Adipocyte (in vitro differentiated cells): ENCODE data around the gene ANGPTL2.
A peak's percentile ranks its signal among the peaks of the same experiment; 100 is the strongest.

Experiments used
- DNase-seq: peaks from one replicate; pipeline ENCODE4 v3.0.0-alpha.2; 2015; ENCODE audit warnings: low read depth
- H3K27me3 ChIP-seq: replicated peaks from 2 replicates; pipeline ENCODE4 v1.7.0; 2013; ENCODE audit warnings: mild to moderate bottlenecking, low read length, moderate library complexity; ENCODE audit not compliant: control insufficient read depth, insufficient read depth
- H3K36me3 ChIP-seq: 2 replicates; pipeline ENCODE4 v1.7.0; 2013; ENCODE audit warnings: low read length, mild to moderate bottlenecking, moderate library complexity; ENCODE audit not compliant: control insufficient read depth, insufficient read depth, severe bottlenecking
- H3K4me1 ChIP-seq: 2 replicates; pipeline ENCODE4 v1.7.0; 2013; ENCODE audit warnings: mild to moderate bottlenecking, low read length, moderate library complexity; ENCODE audit not compliant: control insufficient read depth, insufficient read depth
- H3K4me3 ChIP-seq: 2 replicates; pipeline ENCODE4 v1.7.0; 2013; ENCODE audit warnings: mild to moderate bottlenecking, low read length, moderate library complexity
- H3K9ac ChIP-seq: 2 replicates; pipeline ENCODE4 v1.7.0; 2013; ENCODE audit warnings: mild to moderate bottlenecking, low read length, moderate library complexity
- H3K9me3 ChIP-seq: 2 replicates; pipeline ENCODE4 v1.7.0; 2013; ENCODE audit warnings: mild to moderate bottlenecking, low read length, moderate library complexity; ENCODE audit not compliant: control insufficient read depth

ANGPTL2 gene

GRCh38 chr9:127132921-127133647 lies 10.6 kb upstream of the ANGPTL2 start:
- H3K4me3 ChIP-seq = no peak overlapping the region
- peak; percentile 29 for DNase-seq
- H3K4me1 ChIP-seq = peaks cover 69% of the 10 kb centered on the region
- H3K9ac ChIP-seq = peak overlapping the region; percentile 78
- H3K9me3 ChIP-seq = no peaks in the 10 kb centered on the region
- no peaks in the 10 kb centered on the region for H3K27me3 ChIP-seq
- H3K36me3 ChIP-seq = no peaks in the 10 kb centered on the region

GRCh38 chr9:127132375-127132774 lies 9.9 kb upstream of the ANGPTL2 start:
- Histone ChIP-seq H3K27me3 (no peaks in the 10 kb centered on the region), H3K4me3 (no peak overlapping the region), H3K4me1 (peaks cover 69% of the 10 kb centered on the region), H3K36me3 (no peaks in the 10 kb centered on the region), H3K9ac (no peak overlapping the region), H3K9me3 (no peaks in the 10 kb centered on the region)
- no peak for DNase-seq

GRCh38 chr9:127131871-127132270 lies 9.4 kb upstream of the ANGPTL2 start:
- no peak overlapping the region for H3K9ac ChIP-seq
- no peaks in the 10 kb centered on the region for H3K9me3 ChIP-seq
- peaks cover 69% of the 10 kb centered on the region for H3K4me1 ChIP-seq
- H3K27me3 ChIP-seq = no peaks in the 10 kb centered on the region
- H3K4me3 ChIP-seq = no peak overlapping the region
- peak; percentile 50 for DNase-seq
- no peaks in the 10 kb centered on the region for H3K36me3 ChIP-seq

DNA sequence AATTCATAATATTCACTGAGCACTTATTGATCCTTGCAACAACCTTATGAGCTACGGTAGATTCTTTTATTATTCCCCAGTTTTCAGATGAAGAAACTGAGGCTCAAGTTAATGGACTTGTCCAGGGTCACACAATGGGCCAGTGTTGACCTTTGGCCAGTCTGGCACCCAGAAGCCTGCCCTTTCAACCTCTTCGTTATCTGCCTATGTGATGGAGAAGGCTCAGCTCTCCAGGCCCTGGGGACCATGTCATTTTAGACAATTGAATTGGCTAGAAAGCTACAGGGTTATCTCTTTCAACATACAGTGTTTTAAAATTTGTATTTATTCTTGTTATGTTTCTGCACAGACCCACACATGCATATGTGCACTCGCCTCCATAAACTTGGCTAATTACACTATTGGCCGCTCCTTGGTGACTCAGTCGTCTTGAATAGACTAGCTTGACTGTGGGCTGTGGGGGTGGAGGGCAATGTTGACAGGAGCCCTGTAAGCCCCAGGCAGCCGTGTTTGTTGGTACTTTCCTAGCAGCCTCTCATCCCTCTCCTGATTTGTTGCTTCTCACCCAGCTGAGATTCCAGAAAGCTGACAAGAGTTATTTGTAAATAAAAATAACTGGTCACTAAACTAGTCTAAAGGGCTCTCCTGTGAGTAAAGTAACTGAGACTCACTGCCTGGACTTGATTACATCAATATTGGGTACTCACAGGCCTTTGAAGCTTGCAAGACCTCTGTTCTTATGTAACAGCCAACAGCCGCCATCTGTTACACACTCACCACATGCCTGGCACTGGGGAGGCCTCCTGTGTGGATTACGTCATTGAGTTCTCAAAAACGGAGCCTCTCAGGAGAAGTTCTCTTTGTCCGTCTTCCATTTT lies 8.5 kb upstream of the ANGPTL2 start:
- H3K9ac ChIP-seq = peak overlapping the region; percentile 4
- no peaks in the 10 kb centered on the region for H3K9me3 ChIP-seq
- H3K4me3 ChIP-seq = peak overlapping the region; percentile 11
- H3K4me1 ChIP-seq = peaks cover 69% of the 10 kb centered on the region
- no peaks in the 10 kb centered on the region for H3K36me3 ChIP-seq
- no peaks in the 10 kb centered on the region for H3K27me3 ChIP-seq
- peak; percentile 73 for DNase-seq

- no peaks in the 10 kb centered on the region for H3K27me3 ChIP-seq
- no peaks in the 10 kb centered on the region for H3K36me3 ChIP-seq
- DNase-seq = no peak
- no peaks in the 10 kb centered on the region for H3K9me3 ChIP-seq
- H3K4me1 ChIP-seq = peaks cover 69% of the 10 kb centered on the region
- no peak overlapping the region for H3K4me3 ChIP-seq
- H3K9ac ChIP-seq = no peak overlapping the region
These were observed 7.8 kb upstream of the ANGPTL2 start for GRCh38 chr9:127130235-127130634.

- peak overlapping the region; percentile 40 for H3K9ac ChIP-seq
- H3K9me3 ChIP-seq = no peaks in the 10 kb centered on the region
- H3K36me3 ChIP-seq = no peaks in the 10 kb centered on the region
- no peaks in the 10 kb centered on the region for H3K27me3 ChIP-seq
- DNase-seq = no peak
- peaks cover 64% of the 10 kb centered on the region for H3K4me1 ChIP-seq
- H3K4me3 ChIP-seq = peak overlapping the region; percentile 18
These were observed 7.3 kb upstream of the ANGPTL2 start for GRCh38 chr9:127129718-127130085.

- Histone ChIP-seq H3K4me3 (peak overlapping the region; percentile 51), H3K4me1 (peaks cover 59% of the 10 kb centered on the region), H3K9ac (peak overlapping the region; percentile 40), H3K27me3 (no peaks in the 10 kb centered on the region), H3K36me3 (no peaks in the 10 kb centered on the region), H3K9me3 (no peaks in the 10 kb centered on the region)
- peak; percentile 68 for DNase-seq
These were observed 6.8 kb upstream of the ANGPTL2 start for GRCh38 chr9:127129073-127129717.

DNA sequence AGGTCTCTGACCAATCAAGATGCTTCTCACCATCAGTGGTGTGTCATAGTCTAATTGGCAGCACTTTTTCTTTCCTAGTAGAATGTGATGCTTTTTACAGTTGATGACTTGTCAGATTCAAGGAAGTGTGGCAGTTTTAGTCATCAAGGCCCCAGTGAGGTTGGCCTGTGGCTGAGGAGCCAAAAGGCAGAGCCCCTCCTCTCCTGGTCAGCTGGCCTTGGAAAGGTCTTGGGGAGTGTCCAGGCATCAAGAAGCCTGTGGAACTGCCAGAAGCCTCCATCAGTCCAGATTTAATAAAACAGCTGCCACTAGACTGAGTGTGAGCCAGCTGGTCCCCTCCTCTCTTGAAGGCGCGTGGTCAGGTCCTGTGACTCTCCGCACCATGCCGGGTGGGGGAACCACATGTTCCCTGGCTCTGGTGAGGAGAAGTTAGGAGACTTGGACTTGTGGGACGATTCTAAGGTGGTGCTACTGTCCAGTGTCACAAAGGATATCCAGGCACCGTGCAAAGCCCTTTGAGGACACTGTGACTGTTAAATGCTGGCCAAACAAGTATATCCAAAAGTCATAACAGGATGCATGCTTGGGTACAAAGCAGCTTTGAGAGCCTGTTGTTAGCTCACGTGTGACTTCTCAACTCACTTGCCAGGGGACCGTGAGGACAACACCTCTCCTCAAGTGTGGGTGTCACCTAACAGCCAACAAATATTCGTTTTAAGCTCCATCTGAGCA lies 6.1 kb upstream of the ANGPTL2 start:
- H3K27me3 ChIP-seq = no peaks in the 10 kb centered on the region

GRCh38 chr9:127126971-127127370 lies 4.5 kb upstream of the ANGPTL2 start:
- Histone ChIP-seq H3K4me1 (peaks cover 46% of the 10 kb centered on the region), H3K36me3 (no peaks in the 10 kb centered on the region), H3K9ac (no peak overlapping the region), H3K27me3 (no peaks in the 10 kb centered on the region), H3K4me3 (no peak overlapping the region), H3K9me3 (no peaks in the 10 kb centered on the region)
- no peak for DNase-seq

More for the DNA sequence above, 6.1 kb upstream of the ANGPTL2 start:
- Histone ChIP-seq H3K9me3 (no peaks in the 10 kb centered on the region), H3K36me3 (no peaks in the 10 kb centered on the region), H3K9ac (peak overlapping the region; percentile 40), H3K4me1 (peaks cover 53% of the 10 kb centered on the region), H3K4me3 (peak overlapping the region; percentile 51)
- no peak for DNase-seq

- Histone ChIP-seq H3K9me3 (no peaks in the 10 kb centered on the region), H3K4me3 (no peak overlapping the region), H3K4me1 (peaks cover 36% of the 10 kb centered on the region), H3K9ac (no peak overlapping the region), H3K36me3 (peaks cover 4% of the 10 kb centered on the region), H3K27me3 (no peaks in the 10 kb centered on the region)
- DNase-seq = no peak
These were observed 2.4 kb upstream of the ANGPTL2 start for GRCh38 chr9:127124792-127125191.
